Measurements from ENCODE around the gene SLC13A3. TPM values are rescaled to one million over a fixed set of nuclear protein-coding genes. Genes with fewer than 3 reads are reported as not detected.

SLC13A3 gene
- total and polyA plus RNA-seq, 9 donors = 0.36 to 7.1 (median 4.6) TPM

DNA sequence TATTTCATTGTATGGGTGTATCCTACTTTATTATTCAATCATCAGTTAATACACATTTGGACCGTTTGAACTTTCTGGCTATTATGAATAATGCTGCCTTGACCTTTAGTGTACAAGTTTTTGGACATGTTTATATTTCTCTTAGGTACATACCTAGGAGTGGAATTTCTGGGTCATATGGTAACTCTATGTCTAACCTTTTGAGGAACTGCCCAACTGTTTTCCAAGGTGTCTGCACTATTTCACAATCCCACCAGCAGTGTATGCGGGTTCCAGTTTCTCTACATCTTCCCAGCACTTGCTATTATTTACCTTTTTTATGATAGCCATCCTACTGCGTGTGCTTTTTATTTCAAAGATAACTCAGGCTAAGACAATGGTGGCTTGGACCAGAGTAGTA, 14.3 kb upstream of the SLC13A3 start:
- TF ChIP-seq, protein P1, sequence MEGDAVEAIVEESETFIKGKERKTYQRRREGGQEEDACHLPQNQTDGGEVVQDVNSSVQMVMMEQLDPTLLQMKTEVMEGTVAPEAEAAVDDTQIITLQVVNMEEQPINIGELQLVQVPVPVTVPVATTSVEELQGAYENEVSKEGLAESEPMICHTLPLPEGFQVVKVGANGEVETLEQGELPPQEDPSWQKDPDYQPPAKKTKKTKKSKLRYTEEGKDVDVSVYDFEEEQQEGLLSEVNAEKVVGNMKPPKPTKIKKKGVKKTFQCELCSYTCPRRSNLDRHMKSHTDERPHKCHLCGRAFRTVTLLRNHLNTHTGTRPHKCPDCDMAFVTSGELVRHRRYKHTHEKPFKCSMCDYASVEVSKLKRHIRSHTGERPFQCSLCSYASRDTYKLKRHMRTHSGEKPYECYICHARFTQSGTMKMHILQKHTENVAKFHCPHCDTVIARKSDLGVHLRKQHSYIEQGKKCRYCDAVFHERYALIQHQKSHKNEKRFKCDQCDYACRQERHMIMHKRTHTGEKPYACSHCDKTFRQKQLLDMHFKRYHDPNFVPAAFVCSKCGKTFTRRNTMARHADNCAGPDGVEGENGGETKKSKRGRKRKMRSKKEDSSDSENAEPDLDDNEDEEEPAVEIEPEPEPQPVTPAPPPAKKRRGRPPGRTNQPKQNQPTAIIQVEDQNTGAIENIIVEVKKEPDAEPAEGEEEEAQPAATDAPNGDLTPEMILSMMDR (IDR thresholded peaks at IDR 0.05) = no peak
- TF ChIP-seq POLR2A (IDR thresholded peaks at IDR 0.05) (no peak), EP300 (IDR thresholded peaks at IDR 0.05) (no peak)
- H3K27ac ChIP-seq = no peak overlapping the region
- no peaks in the 10 kb centered on the region for H3K9me3 ChIP-seq
- H3K4me1 ChIP-seq (ENCODE audit: insufficient read depth) = no peaks in the 10 kb centered on the region
- intact Hi-C loops (cut with DNase I) = no loop called here
- no peak overlapping the region for H3K4me3 ChIP-seq
- WGBS, 3 donors = 85 to 93% (median 87%) methylated on average over 3 of the region's 3 CpGs
- no peak for DNase-seq
- H3K27me3 ChIP-seq = no peaks in the 10 kb centered on the region
- no peaks in the 10 kb centered on the region for H3K36me3 ChIP-seq

DNA sequence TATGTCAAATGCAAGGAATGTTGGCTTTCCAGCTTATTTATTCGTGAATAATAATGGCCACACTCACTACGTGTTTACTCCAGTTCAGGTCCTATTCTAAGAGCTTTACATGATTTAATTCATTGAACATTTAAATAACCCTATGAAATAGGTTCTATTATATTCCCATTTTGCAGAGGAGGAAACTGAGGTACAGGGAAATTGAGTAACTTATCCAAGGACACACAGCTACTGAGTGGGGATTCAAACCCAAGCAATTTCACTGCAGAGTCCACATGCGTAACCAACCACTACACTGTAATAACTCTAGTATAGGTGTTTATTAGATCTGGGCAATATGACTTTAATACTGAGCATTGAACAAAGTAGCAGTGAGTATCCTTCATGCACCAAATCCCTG, 12.3 kb upstream of the SLC13A3 start:
- Histone ChIP-seq H3K27ac (no peak overlapping the region), H3K27me3 (no peaks in the 10 kb centered on the region), H3K9me3 (no peaks in the 10 kb centered on the region), H3K4me3 (no peak overlapping the region), H3K36me3 (no peaks in the 10 kb centered on the region), H3K4me1 (ENCODE audit: insufficient read depth) (no peaks in the 10 kb centered on the region)
- TF ChIP-seq POLR2A (IDR thresholded peaks at IDR 0.05) = no peak
- TF ChIP-seq EP300 (IDR thresholded peaks at IDR 0.05) = no peak
- TF ChIP-seq, protein P1 (IDR thresholded peaks at IDR 0.05) = no peak
- WGBS, 3 donors = 95% methylated on average over 3 of the region's 3 CpGs
- DNase-seq = no peak
- intact Hi-C loops (cut with DNase I) = no loop called here

DNA sequence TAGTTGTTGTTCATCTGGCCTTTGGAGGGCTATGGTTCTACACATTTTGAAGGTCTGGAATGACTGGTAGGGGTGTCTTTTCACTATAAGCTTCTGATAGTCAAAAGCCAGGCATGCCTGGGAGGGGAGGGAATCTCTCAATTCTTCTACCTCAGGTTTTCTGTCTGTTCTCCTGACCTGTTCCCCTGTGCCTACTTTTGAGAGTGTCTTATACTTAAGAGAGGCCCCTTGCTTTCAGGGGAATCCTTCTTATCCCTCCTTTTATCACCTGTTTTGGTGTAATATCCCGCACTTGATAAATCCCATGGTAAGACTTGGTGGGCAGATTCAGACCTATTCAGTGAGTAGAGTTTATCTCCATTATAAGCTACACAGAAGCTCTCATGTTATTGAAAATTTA, 10.4 kb upstream of the SLC13A3 start:
- no peak for DNase-seq
- 96 to 100% (median 97%) methylated on average over 1 of the region's 1 CpG for WGBS, 3 donors
- TF ChIP-seq EP300 (IDR thresholded peaks at IDR 0.05) = no peak
- TF ChIP-seq POLR2A (IDR thresholded peaks at IDR 0.05) = no peak
- TF ChIP-seq, protein P1 (IDR thresholded peaks at IDR 0.05) = no peak

DNA sequence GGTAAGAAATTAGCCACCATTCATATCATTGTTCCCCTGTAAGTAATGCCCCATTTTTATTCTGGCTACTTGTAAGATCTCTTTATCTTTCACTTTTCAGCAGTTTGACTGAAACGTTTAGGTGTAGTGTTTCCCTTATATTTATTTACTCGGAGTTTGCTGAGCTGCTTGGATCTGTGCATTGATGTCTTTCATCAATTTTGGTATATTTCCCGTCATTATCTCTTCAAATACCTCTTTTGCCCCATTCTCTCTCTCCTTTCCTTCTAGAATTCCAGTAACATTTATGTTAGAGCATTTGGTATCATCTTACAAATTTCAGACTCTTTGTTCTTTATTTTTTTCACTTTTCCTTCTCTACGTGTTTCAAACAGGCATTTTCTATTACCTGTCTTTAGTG, 9.2 kb upstream of the SLC13A3 start:
- 89 to 92% (median 91%) methylated on average over 4 of the region's 4 CpGs for WGBS, 3 donors
- Histone ChIP-seq H3K4me1 (ENCODE audit: insufficient read depth) (no peaks in the 10 kb centered on the region), H3K9me3 (no peaks in the 10 kb centered on the region), H3K36me3 (no peaks in the 10 kb centered on the region), H3K4me3 (no peak overlapping the region), H3K27me3 (no peaks in the 10 kb centered on the region), H3K27ac (no peak overlapping the region)
- intact Hi-C loops (cut with DNase I) = no loop called here
- no peak for DNase-seq
- no peak for TF ChIP-seq POLR2A (IDR thresholded peaks at IDR 0.05)
- TF ChIP-seq, protein P1 (IDR thresholded peaks at IDR 0.05) = no peak
- TF ChIP-seq EP300 (IDR thresholded peaks at IDR 0.05) = no peak

More for the DNA sequence above, 10.4 kb upstream of the SLC13A3 start:
- no peaks in the 10 kb centered on the region for H3K9me3 ChIP-seq
- intact Hi-C loops (cut with DNase I) = no loop called here
- H3K36me3 ChIP-seq = no peaks in the 10 kb centered on the region
- H3K27me3 ChIP-seq = no peaks in the 10 kb centered on the region
- H3K4me1 ChIP-seq (ENCODE audit: insufficient read depth) = no peaks in the 10 kb centered on the region
- H3K27ac ChIP-seq = no peak overlapping the region
- no peak overlapping the region for H3K4me3 ChIP-seq

DNA sequence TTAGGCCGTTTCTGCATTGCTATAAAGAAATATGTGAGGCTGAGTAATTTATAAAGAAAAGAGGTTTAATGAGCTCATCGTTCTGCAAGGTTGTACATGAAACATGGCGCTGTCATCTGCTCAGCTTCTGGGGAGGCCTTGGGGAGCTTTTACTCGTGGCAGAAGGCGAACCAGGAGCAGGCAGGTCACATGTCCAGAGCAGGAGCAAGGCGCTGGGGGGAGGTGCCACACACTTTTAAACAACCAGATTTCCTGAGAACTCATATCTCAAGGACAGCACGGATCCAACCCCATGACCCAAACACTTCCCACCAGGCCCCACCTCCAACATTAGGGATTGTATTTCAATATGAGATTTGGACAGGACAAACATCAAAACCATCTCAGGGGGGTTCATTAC, 6.4 kb upstream of the SLC13A3 start:
- Histone ChIP-seq H3K36me3 (no peaks in the 10 kb centered on the region), H3K4me3 (no peak overlapping the region), H3K27ac (no peak overlapping the region), H3K27me3 (no peaks in the 10 kb centered on the region), H3K4me1 (ENCODE audit: insufficient read depth) (no peaks in the 10 kb centered on the region), H3K9me3 (no peaks in the 10 kb centered on the region)
- 73 to 80% (median 75%) methylated on average over 7 of the region's 7 CpGs for WGBS, 3 donors
- DNase-seq = no peak
- TF ChIP-seq, protein P1 (IDR thresholded peaks at IDR 0.05) = no peak
- intact Hi-C loops (cut with DNase I) = no loop called here

Data from ovary (tissue), 9 donors.